ENCODE results near the gene AIP. TPM values are rescaled to one million over a fixed set of nuclear protein-coding genes. Genes with fewer than 3 reads are reported as not detected.
A peak's percentile ranks its signal among the peaks of the same experiment; 100 is the strongest.

The AIP gene
- total RNA-seq, 1 experiment from 2014 or later, result 35.6 TPM

- H3K4me1 Mint-ChIP-seq, result peaks cover 19 to 30% of the 10 kb centered on the region in 2 experiments
- H2BK15ac ChIP-seq (ENCODE audit: low read depth, low read length), result no peak overlapping the region
- no peak overlapping the region for H3K27ac ChIP-seq (ENCODE audit: insufficient read length, low read depth, low read length)
- H3K18ac ChIP-seq (ENCODE audit: insufficient read length, low read depth, low read length), result no peak overlapping the region
- H3K27me3 Mint-ChIP-seq (ENCODE audit: low read depth), result peaks cover 27% of the 10 kb centered on the region
- H4K20me1 ChIP-seq (ENCODE audit: control insufficient read depth, insufficient read depth, insufficient read length), result no peaks in the 10 kb centered on the region
- DNase-seq, result peak; percentile 88
- H3K27ac Mint-ChIP-seq, result peak overlapping the region; percentile 71 to 85 (median 82); a peak in 6 of 7 replicates
- H3K79me2 ChIP-seq (ENCODE audit: insufficient read depth, low read length), result peaks cover 2% of the 10 kb centered on the region; the same call in 1 of the 2 replicates
- no peak overlapping the region for H3K4ac ChIP-seq (ENCODE audit: low read depth, low read length)
- H3K4me2 ChIP-seq (ENCODE audit: insufficient read depth, insufficient read length, low read length), result peak overlapping the region; percentile 71
- H2BK120ac ChIP-seq (ENCODE audit: low read depth, low read length, poor library complexity, severe bottlenecking), result no peak overlapping the region
- no peak overlapping the region for H4K91ac ChIP-seq (ENCODE audit: insufficient read length, low read depth, low read length)
- H3K23ac ChIP-seq (ENCODE audit: insufficient read length, low read depth, low read length), result no peak overlapping the region
- H2BK12ac ChIP-seq (ENCODE audit: insufficient read length, low read depth, low read length), result no peak overlapping the region
- no peak overlapping the region for H4K5ac ChIP-seq (ENCODE audit: insufficient read length, low read depth, low read length)
- no peak overlapping the region; the same call in 1 of the 2 replicates for H3K14ac ChIP-seq (ENCODE audit: insufficient read depth, low read length)
- H2BK20ac ChIP-seq (ENCODE audit: low read depth, low read length, poor library complexity, severe bottlenecking), result no peak overlapping the region
- H3K23me2 ChIP-seq (ENCODE audit: insufficient read length, low read depth, low read length, poor library complexity, severe bottlenecking), result peaks cover 17% of the 10 kb centered on the region
- H3K9ac ChIP-seq (ENCODE audit: extremely low read depth, insufficient read length, low read length), result peak overlapping the region; percentile 8
- no peaks in the 10 kb centered on the region for H3K9me3 ChIP-seq (ENCODE audit: control insufficient read depth, low read depth, low read length)
- peaks cover 5 to 10% (median 9%) of the 10 kb centered on the region in 3 experiments; a peak in 6 of 7 replicates for H3K36me3 Mint-ChIP-seq (ENCODE audit: insufficient read depth in 1 of 3, low read depth in 3 of 3)
- no peak overlapping the region for H2BK5ac ChIP-seq (ENCODE audit: insufficient read length, low read length)
- TF ChIP-seq, protein P1, sequence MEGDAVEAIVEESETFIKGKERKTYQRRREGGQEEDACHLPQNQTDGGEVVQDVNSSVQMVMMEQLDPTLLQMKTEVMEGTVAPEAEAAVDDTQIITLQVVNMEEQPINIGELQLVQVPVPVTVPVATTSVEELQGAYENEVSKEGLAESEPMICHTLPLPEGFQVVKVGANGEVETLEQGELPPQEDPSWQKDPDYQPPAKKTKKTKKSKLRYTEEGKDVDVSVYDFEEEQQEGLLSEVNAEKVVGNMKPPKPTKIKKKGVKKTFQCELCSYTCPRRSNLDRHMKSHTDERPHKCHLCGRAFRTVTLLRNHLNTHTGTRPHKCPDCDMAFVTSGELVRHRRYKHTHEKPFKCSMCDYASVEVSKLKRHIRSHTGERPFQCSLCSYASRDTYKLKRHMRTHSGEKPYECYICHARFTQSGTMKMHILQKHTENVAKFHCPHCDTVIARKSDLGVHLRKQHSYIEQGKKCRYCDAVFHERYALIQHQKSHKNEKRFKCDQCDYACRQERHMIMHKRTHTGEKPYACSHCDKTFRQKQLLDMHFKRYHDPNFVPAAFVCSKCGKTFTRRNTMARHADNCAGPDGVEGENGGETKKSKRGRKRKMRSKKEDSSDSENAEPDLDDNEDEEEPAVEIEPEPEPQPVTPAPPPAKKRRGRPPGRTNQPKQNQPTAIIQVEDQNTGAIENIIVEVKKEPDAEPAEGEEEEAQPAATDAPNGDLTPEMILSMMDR (conservative IDR thresholded peaks at IDR 0.05), result no peak
- WGBS (ENCODE audit: extremely low coverage, insufficient read length, low lambda C conversion rate), result no CpG with 5 or more reads among the region's 33 CpGs
- H2AK5ac ChIP-seq (ENCODE audit: insufficient read length, low read length), result no peak overlapping the region
- H4K8ac ChIP-seq (replicated peaks; ENCODE audit: insufficient read length, low read depth, low read length), result no peak overlapping the region
- H3K4me3 Mint-ChIP-seq, result peak overlapping the region; percentile 75 to 80
- H2AFZ ChIP-seq (ENCODE audit: low read length), result no peak overlapping the region
- no peak overlapping the region for H3T11ph ChIP-seq (ENCODE audit: low read length)
- H3K56ac ChIP-seq (ENCODE audit: insufficient read length, low read depth, low read length), result no peak overlapping the region
- no peaks in the 10 kb centered on the region for H3K79me1 ChIP-seq (ENCODE audit: insufficient read depth, low read depth, low read length, poor library complexity, severe bottlenecking)
- no peaks in the 10 kb centered on the region; a peak in 1 of 5 replicates for H3K9me3 Mint-ChIP-seq
- H3K4me1 ChIP-seq (ENCODE audit: insufficient read depth, low read length), result no peaks in the 10 kb centered on the region
- H3K27me3 ChIP-seq (ENCODE audit: insufficient read depth, low read length), result no peaks in the 10 kb centered on the region
These were observed 24.5 kb downstream of the AIP start for GRCh38 chr11:67507242-67507863.

All from H9 (cell line).